GM21529 (cell line): ENCODE data around the gene LSM12.
"Not testable (repeated sequence)": the region's sequence is repeated elsewhere in the genome, so short reads cannot be mapped to it uniquely, and the experiment has no call there.

Experiments used
- ATAC-seq: cut with Tn5 transposase; IDR thresholded peaks from one replicate; pipeline ENCODE4 v1.9.1; 2021; ENCODE audit not compliant: unreplicated experiment

LSM12 gene

DNA sequence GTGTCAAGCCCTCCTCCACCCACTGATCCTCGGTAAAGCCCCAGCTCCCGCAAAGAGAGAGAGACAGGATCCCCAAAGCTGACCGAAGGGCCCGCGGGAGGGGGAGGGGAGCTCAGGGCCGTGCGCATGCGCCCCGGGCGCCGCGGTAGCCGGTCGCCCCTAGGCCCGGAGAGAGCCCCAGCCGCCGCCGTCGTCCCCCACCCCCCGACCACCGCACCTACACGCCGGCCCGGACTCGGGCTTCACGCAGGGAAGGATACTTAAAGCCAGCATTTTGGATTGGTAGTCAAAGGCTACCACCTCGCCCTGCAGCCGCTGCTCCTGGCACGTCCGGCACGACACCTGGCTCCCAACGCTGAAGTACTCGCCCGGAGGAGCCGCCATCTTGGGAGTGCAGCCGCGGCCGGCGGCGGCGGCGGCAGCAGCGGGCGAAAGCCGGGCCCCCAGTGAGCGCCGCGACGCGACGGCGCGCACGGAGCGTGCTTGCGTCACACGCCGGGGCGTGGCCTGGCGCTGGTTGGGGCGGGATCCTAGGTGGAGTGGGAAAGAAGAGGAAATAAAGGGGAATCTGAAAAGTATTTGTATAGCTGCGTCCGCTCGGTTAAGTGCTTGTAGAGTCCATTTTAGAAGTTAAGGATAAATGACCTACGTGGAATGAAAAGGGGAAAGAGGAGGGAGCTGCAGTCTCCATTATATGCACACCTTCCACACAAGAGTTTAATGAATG lies at the start of gene LSM12:
Gene LSM12 (minus strand): TSS at position 468 of the 727 bp plus-strand sequence. CDS start 84 bp downstream, at position 384.
- ATAC-seq = peak; percentile 49

DNA sequence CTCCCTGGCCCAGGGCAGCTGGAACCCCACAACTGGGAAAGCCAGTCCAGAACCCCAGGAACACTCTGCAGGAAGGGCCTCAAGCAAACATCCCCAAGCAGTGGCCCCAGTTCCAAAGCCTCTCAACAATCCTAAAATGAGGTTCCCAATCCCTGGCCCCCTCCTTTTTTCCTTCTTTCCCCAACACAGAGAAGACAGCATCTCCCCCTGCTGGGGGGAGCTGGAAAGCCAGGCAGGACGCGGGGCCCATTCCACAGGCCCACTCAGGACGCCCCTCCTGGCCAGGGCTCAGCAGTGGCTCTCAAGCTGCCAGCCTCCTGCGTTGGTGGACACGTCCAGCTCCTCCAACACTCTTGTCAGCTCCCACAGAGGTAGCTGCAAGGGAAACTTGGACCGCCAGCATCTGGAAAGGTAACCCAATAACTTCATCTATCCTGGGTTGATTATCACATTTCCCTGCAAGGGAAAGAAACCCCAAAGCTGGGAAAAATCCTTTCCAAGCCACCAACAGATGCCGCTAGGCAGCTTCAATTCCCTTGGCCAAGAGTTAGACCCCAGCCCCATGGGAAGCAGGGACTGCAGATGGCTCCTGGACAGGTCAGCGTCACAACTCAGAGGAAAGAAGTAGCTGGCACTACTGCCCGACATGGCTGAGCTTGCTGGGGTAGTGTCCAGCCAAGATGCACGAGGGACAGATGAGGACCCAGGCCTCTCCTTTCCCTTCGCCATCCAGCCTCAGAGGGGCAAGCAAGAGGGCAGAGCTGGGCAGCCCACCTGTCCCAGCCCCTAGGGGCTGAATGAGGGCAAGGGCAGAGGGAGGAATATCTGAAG lies 49.3 kb upstream of the LSM12 start:
- no peak for ATAC-seq

DNA sequence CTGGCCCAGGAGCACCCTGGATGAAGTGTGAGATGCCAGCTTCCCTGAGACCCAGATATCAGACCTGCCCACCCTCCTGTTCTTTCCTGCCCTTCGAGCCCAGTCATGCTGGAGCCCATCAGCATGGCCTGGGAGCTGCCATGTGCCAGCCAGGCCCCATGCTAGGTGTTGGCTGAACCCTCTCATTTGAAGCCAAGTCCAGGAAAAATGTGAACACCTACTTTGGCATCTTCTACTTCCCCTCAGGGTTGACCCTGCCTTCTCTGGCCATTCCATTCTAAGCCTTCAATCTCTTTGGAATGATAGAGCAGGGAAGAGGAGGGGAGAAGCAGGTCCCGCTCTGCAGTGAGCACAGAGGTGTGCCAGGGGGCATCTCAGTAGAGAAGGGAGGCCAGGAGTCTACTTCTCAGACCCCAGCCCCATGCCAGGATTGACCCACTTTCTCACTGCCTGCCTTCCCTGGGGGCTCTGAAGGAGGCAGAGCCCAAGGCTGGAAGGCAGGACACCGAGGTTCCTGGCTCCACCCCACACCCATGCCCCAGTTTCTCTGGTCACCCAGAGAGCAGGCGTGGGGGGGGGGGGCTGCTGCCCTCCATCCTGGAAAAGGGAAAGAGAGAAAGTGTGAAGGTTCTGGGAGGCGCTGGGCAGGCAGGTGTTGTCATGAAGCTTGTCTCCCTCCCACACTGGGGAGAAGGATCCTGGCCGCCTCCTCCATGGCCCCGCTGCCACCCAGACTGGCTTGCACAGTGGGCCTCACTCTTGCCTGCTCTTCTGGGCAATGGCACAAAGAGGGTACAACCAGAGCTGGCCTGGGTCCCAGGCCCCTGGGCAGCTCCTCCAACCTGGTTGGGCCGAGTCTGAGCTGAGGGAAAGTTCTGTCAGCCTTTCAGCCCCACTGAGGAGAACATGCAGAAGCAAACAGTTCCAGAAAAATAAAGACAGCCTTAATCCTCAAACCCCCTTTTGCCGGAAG lies 47.7 kb upstream of the LSM12 start:
- ATAC-seq = no peak

DNA sequence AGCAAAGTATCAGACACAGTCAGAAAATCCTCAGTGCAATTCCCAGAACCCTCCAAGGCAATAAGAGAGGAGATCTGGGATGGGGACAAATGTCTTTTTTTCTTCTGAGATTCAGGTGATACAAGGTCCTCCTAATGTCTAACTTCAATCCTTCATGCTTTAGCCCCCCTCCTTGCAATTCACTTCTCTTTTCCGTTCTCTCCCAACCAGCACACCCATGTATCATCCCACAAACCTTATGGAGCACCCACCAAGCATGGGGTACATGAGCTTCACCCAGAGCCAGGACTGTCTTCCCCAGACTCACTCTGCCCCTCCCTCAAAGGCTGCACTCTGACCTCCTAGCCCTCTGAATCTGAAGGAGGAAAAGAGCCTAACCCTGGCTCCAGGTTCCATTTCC lies 46.9 kb upstream of the LSM12 start:
- no peak for ATAC-seq

DNA sequence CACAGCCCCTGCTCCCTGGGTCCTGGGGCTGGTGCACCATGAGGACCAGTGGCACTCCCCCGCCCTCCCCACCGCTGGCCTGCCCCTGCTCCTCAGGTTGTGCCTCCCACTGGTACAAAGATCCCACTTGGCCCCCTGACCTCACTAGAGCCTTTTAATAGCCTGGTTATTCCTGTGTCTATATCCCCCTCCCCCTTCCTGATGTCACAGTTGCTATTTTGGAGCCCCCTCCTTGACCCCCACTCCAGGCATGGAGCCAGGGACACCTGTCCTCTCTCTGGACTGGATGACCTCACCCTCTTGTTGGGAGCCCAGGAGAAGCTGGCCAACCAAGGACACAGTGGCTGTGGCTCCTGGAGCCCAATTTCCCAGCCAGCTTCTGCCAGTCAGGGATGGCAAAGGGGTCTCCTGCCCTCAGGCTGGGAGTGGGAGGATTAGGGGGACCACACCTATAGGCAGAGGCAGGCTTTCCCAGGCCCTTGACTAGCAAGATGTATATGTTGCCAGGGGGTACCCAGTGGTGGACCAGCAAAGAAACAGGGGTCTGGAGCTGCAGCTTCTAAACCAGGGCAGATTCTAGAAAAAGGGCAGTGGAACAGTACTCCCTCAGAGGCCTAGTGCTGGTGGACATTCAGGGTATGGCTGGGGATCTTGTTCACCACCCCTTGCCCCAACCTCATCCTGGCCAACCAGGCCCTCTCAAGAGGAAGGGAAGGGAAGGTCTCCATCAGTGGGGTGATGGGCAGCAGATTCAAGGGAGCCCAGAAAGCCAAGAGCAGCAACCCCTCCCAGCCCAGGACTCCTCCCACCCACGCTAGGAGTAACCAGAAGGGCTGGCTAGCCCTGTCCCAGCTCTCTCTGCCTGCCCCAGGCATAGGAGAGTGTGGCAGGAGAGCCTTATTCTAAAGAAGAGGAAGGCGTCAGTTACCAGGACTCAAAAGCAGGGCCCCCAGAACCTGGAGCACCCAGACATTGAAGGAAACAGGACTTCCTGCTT lies 46.1 kb upstream of the LSM12 start:
- no peak for ATAC-seq

DNA sequence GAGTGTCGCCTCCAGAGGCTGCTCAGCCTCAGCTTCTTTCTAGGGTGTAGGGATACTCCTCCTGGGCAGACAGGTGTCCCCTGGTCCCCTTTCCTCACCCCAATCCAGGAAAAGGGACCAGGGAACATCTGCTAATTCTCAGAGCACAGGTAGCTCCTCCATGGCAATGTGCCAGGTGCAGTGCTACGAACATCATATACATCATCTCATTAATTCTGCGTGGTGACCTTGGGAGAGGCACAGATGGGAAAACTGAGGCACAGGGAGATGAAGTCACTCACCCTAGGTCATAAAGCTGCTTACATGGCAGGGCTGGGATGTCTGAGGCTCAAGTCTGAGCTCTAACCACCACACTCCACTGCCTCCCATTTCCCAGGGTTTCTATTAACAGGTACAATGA lies 45.3 kb upstream of the LSM12 start:
- ATAC-seq = no peak

DNA sequence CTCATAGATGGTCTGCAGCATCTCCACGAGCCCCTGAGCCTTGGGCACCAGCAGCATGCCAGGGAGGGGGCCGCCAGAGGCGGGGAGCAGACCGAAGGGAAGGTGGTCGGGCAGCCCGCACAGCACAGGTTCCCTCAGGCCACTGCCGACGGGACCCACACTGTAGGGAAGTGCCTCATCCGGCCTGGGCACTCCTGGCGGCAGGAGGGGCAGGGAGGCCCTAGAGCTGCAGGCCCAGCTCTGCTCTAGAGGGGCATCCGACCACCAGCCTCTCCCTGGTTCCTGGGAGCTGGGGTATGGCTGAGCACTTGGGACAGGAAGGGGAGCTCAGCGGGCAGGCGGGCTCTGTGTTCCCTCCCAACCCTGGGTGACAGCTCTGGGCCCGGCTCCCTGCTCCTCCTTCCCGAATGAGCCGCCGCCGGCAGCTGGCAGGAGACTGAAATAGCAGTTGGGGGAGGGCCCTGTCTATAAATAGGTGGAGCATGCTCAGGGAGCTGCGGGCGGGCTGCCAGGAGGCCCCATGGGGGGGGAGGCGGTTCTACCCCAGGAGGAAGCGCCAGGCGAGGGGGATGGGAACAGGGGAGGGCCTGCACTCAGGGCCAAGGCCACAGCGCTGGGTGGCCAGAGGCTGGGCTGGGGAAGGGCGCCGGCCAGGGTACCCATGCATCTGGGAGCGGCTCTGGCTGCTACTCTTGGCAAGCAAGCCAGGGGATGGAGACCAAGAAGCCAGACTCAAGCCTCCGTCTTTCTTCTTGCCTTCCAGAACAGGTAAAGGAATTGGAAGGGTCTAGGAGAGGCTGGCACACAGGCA lies 44.6 kb upstream of the LSM12 start:
- peak; percentile 72 for ATAC-seq

DNA sequence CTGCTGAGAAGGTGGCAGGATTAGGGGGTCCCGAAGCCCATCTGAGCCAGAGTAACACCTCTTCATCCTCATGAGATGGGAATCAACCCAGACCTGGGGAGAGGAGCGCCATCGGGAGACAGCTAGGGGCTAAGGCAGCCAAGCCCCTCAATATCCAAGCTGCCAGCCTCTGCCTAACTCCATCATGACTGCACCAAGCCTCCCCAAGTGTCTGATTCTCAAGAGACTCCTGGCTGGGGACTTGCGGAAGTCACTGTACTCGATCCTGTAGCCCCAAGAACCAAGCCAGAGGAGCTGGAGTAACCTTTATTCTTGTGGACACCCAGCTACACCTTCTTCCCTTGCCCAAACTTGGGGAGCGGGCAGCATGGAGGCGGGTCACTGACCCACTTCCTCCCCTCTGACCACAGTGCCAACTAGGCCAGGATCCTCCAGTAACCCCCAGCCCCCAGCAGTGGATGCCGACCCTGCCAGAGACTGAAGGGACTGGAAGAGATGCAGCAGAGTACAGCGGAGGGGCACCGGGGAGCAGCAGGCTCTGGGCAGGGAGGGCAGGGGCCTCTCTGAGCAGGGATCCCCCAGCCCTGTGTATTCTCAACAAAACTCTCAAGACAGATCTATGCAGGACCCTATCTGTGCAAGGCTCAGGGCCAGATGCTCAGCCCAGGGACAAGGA lies 43.7 kb upstream of the LSM12 start:
- ATAC-seq = no peak

DNA sequence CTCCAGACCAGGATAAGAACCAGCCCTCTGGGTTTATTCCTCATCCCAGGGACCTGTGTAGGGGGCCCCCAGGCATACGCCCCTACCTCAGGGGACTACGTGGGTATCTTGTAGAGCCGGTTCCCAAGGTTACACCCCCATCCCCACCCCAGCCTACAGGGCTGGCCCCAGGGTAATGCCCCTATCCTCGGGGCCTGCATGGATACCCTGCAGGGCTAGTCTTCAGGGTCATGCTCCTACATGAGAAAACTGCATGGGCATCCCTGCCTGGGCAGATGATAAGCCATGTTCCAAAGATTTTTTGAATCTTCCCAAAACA lies 42.8 kb upstream of the LSM12 start:
- no peak for ATAC-seq

DNA sequence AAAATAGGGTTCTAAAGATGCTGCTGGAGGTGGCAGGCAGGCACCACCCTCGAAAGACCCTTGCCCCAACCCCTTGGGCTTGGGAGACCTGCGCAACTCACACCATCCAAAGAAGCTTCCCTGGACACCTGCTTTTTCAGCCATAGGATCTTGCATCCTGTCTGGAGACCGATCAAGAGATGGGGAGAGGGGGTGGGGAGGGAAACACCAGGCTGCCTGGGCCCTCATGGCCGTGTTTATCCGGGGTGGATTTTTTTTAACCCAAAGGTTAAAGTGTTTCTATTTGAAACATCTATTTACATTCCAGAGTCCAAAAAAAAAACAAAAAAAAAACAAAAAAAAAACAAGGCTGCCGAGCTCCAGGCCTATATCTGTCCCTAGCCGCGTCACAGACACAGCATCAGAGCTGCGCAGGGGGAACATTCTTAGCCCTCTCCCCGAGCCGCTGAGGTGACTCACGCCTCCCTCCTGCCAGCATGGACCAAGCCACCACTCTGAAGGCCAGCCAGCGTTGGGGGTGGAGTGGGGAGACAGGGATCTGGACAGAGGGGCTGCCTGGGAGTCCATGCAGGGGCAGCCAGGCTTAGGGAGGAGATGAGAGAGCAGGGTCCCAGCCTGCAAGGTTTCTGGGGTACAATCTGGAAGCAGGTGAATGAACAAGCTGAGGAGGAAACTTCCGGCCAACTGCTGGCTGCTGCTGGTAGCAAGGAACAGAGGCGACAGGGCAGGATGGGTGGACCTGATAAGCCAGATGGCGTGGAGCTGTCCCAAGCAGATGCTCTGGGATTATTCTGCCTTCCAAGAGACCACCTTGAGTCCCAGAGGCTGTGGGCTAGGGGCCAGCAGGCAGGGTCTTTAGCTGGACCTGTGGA lies 42.2 kb upstream of the LSM12 start:
- no peak for ATAC-seq

DNA sequence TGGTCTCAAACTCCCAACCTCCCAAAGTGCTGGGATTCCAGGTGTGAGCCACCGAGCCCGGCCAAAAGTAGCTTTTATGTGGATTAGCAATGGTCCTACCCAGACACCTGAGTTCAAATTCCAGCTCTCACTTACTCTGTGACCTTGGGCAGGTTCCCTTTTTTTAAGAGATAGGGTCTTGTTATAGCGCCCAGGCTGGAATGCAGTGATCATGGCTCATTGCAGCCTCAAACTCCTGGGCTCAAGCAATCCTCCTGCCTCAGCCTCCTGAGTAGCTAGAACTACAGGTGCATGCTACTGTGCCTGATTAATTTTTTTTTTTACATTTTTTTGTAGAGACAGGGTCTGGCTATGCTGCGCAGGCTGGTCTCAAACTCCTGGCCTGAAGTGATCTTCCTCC lies 40.3 kb upstream of the LSM12 start:
- ATAC-seq = no peak

DNA sequence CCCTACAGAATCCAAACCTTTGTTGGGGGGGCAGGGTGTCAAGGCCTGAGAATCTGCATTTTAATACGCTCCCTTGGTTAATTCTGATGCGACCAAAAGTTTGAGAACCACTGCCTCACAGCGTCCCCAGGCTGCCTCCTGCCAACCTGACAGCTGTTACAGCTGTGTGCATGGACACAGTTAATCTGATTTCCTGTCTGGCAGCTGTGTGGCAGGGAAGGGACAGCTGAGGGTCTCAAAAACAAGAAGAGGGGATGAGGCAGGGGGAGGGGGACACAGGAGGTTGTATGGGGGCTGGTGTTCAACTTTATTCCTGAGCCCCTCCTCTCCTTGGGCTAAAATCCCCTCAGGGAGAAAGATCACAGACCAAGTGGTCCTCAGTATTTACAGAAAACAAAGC lies 39.5 kb upstream of the LSM12 start:
- no peak for ATAC-seq

DNA sequence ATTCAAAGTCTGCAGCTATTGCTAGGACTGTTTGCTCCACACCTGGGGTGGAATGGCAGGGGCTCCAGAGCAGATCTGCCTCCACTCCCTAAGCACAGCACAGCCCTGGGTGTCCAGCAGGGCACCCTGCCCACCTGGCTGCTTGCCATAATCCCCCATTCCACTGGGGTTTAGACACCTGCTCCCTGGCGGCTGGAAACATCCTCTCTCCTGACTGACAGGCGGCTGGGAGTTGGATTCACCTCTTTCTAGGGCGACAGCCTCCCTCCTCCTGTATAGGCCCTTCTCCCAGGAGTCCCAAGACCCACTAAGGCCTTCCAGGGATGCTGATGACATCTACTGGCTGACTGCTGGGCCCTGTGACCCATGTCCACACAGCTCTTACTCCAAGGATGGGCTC lies 39.0 kb upstream of the LSM12 start:
- ATAC-seq = no peak

DNA sequence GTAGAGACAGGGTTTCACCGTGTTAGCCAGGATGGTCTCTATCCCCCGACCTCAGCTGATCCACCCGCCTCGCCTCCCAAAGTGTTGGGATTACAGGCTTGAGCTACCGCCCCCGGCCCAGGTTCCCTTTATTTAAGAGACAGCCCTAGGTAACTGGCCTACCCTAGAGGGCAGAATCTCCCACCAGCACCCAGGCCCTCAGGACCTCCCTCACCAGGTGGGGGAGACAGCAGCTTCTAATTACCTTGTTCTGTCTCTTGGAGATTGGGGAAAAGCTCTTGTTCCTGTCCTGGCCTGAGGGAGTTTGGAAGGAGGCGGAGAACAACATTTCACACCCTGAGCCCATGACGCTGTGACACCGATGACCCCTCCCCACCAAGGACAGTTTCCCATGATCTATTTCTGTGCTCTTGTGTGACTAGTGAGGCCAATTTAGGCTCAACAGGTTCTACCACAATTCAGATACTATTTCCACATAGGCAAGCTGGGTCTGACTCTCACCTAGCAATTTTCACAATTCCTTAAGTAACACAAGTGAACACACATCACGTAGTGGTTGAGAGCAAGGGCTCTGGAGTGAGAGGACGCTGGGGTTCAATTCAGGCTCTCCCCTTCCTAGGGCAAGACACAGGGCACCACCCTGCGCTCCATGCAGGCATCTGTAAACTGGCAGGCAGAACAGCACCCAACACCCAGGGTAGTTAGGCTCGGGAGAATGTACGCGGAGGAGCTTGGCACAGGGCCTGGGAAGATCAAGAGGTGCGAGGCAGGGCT lies 36.6 kb upstream of the LSM12 start:
- ATAC-seq = no peak

DNA sequence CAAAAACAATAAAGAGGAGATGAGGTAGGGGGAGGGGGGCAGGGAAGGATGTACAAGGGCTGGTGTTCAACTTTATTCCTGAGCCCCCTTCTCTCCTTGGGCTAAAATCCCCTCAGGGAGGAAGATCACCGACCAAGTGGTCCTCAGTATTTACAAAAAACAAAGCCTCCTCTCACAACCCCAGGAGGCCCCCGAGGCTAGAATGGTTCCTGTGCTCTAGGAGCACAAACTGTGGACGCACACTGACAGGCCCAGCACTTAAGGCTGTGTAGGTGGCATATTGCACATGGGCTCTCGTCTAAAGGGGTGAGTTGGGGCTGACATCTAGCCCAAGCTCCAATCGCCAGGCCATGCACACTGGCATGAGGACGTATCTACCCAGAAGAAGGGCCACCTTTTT lies 35.4 kb upstream of the LSM12 start:
- ATAC-seq = not testable (repeated sequence)

DNA sequence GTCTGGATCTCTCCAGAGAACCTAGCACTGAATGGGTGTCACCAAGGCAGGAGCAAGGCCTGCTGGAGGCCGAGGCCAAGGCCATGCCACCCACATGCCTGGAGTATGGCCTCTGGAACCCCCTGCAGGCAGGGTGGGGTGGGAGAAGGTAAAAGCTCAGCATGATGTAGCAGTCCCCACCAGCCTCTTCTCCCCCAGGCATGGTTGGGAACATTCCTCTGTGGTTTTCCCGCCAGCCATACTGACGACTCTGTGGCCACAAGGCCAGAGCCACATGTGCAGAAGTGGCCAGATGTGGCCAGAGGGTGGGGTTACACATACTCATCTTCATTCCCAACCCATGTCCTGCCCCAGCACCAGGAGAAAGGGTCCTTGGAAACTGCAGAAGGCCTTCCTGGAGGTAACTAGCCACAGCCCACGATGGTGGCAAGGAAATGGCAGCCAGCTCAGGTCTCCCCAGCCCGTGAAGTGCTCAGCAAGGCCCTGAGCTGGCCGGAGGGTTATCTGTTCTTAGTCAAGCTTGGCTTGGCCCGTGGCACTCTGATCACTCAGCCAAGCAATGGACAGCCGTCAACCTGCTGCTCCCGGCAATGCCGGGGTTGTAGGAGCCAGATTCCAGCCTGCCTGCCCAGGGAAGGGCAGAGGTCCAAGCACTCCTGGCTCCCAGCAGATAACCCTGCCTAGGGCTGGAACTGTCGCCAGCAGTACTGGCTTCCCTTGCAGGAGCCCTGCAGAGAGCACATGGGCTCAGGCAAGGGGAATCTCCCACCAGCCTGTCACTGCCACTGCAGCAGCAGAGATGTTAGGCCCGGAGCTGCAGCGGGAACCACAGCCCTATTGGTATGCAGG lies 30.9 kb upstream of the LSM12 start:
- ATAC-seq = no peak
